Esophagus muscularis mucosa (tissue), 4 donors: ENCODE measurements around the gene SNX27. TPM values are rescaled to one million over a fixed set of nuclear protein-coding genes. Genes with fewer than 3 reads are reported as not detected.

ENCODE experiments used
- DNase-seq: peaks from one replicate; pipeline ENCODE4 v3.0.0-alpha.2; 2017; ENCODE audit errors: extremely low spot score
- H3K27ac ChIP-seq, 4 donors: fragments of 200-600 bp; sonication (generic); replicated peaks in 1 of 4; 1 replicate in 3 of 4; 2 replicates in 1 of 4; pipeline ENCODE4 v1.5.1; 2016 to 2019; ENCODE audit warnings: mild to moderate bottlenecking in 1 of 4
- H3K27me3 ChIP-seq, 4 donors: fragments of 200-600 bp; sonication (generic); one replicate each; pipeline versions ENCODE4 v1.5.1 to v1.6.0; 2016 to 2019
- H3K36me3 ChIP-seq, 4 donors: fragments of 200-600 bp; sonication (generic); one replicate each; pipeline ENCODE4 v1.5.1; 2016 to 2019
- H3K4me1 ChIP-seq, 4 donors: fragments of 200-600 bp; sonication (generic); one replicate each; pipeline ENCODE4 v1.5.1; 2016 to 2019
- H3K4me3 ChIP-seq, 4 donors: fragments of 200-600 bp; sonication (generic); 1 replicate in 2 of 4; 2 replicates in 2 of 4; pipeline ENCODE4 v1.5.1; 2016 to 2019; ENCODE audit warnings: mild to moderate bottlenecking in 4 of 4, moderate library complexity in 1 of 4
- H3K9me3 ChIP-seq, 4 donors: fragments of 200-600 bp; sonication (generic); 1 replicate in 3 of 4; 2 replicates in 1 of 4; pipeline ENCODE4 v1.5.1; 2016 to 2019
- EP300 ChIP-seq: sonication (generic); formaldehyde crosslinking; IDR thresholded peaks from one replicate; pipeline ENCODE4 v1.6.1; 2017; ENCODE audit warnings: antibody characterized with exemption
- POLR2A ChIP-seq: fragments of 450-650 bp; IDR thresholded peaks from one replicate; pipeline ENCODE4 v1.6.1; 2017; ENCODE audit warnings: antibody characterized with exemption, moderate library complexity, mild to moderate bottlenecking, low read depth
- POLR2AphosphoS5 ChIP-seq, 2 donors: sonication (generic); formaldehyde crosslinking; IDR thresholded peaks; one replicate each; pipeline ENCODE4 v1.6.1; 2017; ENCODE audit warnings: antibody characterized with exemption in 2 of 2
- WGBS: methylation state at CpG from one replicate; pipeline ENCODE4 v1.1.5; 2018; 5-methylcytosine and 5-hydroxymethylcytosine counted together
- intact Hi-C: fragments of 100-400 bp; cut with DNase I; formaldehyde crosslinking; loops from one replicate; pipeline ENCODE4 v1.15.1; 2023
- total RNA-seq, 4 donors: library from RNA; depleted of rRNA; stranded (reverse); fragments of >200 nt; gene quantifications; one replicate each; pipeline versions ENCODE4 v1.1.0 to v1.2.1, GENCODE V29; 2016
- TF ChIP-seq, protein P1 (sequence below), 3 experiments: fragments of 200-600 bp in 2 of 3; fragments of 450-650 bp in 1 of 3; sonication (generic) in 2 of 3; IDR thresholded peaks; one replicate each; pipeline ENCODE4 v1.5.1; 2017 to 2019; ENCODE audit warnings: antibody characterized with exemption in 3 of 3, mild to moderate bottlenecking in 2 of 3, moderate library complexity in 1 of 3

Gene SNX27
- total RNA-seq, 4 donors from 2014 or later: 39.4 to 55.4 (median 49.6) TPM

DNA sequence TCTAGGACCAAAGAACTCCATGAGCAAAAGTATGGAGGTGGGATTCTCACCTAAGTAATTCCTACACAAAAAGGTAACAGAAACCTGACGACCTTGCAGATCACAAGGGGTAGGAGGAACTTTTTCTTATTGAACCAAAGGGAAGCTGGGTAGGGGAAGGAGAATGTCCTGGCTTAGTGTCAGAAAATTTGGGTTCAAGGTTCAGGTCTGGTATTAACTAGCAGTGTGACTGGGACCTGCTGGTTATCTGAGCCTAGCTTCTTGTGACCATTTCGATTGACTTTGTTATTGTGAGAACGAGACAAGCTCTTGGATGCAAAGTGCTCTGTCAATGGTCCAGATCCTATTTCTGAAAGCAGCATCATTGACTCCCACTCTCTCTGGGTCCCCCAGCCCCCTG is 5.0 kb upstream of the SNX27 start:
- TF ChIP-seq, protein P1, sequence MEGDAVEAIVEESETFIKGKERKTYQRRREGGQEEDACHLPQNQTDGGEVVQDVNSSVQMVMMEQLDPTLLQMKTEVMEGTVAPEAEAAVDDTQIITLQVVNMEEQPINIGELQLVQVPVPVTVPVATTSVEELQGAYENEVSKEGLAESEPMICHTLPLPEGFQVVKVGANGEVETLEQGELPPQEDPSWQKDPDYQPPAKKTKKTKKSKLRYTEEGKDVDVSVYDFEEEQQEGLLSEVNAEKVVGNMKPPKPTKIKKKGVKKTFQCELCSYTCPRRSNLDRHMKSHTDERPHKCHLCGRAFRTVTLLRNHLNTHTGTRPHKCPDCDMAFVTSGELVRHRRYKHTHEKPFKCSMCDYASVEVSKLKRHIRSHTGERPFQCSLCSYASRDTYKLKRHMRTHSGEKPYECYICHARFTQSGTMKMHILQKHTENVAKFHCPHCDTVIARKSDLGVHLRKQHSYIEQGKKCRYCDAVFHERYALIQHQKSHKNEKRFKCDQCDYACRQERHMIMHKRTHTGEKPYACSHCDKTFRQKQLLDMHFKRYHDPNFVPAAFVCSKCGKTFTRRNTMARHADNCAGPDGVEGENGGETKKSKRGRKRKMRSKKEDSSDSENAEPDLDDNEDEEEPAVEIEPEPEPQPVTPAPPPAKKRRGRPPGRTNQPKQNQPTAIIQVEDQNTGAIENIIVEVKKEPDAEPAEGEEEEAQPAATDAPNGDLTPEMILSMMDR (IDR thresholded peaks at IDR 0.05): no peak
- no peak for TF ChIP-seq POLR2AphosphoS5 (IDR thresholded peaks at IDR 0.05)
- no peak for TF ChIP-seq EP300
- no peak for TF ChIP-seq POLR2A
- no peaks in the 10 kb centered on the region for H3K9me3 ChIP-seq
- H3K4me3 ChIP-seq: no peak overlapping the region
- intact Hi-C loops: loop anchor here (5.0 kb wide), 1 partner anchor 125 kb away; no protein-coding TSS in a partner anchor
- no peak overlapping the region for H3K27ac ChIP-seq
- 81% methylated on average over 3 of the region's 3 CpGs for WGBS
- no peak for DNase-seq
- no peaks in the 10 kb centered on the region for H3K27me3 ChIP-seq
- peaks cover 0 to 24% (median 17%) of the 10 kb centered on the region in 4 donors for H3K4me1 ChIP-seq
- no peaks in the 10 kb centered on the region for H3K36me3 ChIP-seq

GRCh38 chr1:151610142-151610541 is 1.7 kb upstream of the SNX27 start:
- WGBS: 98% methylated on average over 3 of the region's 3 CpGs
- Histone ChIP-seq H3K4me3 (no peak overlapping the region), H3K9me3 (no peaks in the 10 kb centered on the region), H3K27ac (peak overlapping the region in 1 of 4 donors; percentile 96), H3K27me3 (no peaks in the 10 kb centered on the region), H3K4me1 (peaks cover 8 to 45% (median 38%) of the 10 kb centered on the region in 4 donors), H3K36me3 (no peaks in the 10 kb centered on the region)
- intact Hi-C loops: no loop called here
- no peak for DNase-seq
- no peak for TF ChIP-seq EP300
- TF ChIP-seq, protein P1 (IDR thresholded peaks at IDR 0.05): no peak
- TF ChIP-seq POLR2AphosphoS5 (IDR thresholded peaks at IDR 0.05): no peak
- TF ChIP-seq POLR2A: no peak

DNA sequence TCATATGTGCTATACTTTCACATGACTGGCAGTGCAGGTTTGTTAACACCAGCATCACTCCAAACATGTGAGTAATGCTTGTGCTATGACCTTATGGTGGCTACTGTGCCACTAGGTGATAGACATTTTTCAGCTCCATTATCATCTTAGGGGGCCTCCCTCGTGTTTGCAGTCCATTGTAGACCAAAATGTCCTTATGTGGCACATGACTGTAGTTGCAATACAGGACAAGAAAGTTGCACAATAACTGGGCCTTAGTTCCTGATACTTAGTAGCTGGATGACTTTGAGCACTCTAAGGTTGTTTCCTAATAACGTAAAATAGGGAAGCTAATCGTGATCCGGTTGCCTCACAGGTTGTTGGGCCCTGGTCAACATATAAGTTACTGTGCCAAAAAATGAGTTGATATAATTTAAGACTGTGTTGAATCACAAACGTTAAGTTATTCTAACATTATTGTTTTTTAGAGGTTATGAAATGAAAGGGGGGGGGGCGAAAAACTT is 511 bp upstream of the SNX27 start:
- no peak for DNase-seq
- peaks cover 11 to 57% (median 50%) of the 10 kb centered on the region in 4 donors for H3K4me1 ChIP-seq
- TF ChIP-seq POLR2AphosphoS5 (IDR thresholded peaks at IDR 0.05) (peak; percentile 59 to 69), EP300 (peak; percentile 4), POLR2A (no peak)
- TF ChIP-seq, protein P1 (IDR thresholded peaks at IDR 0.05): no peak
- no peaks in the 10 kb centered on the region for H3K9me3 ChIP-seq
- H3K4me3 ChIP-seq: peak overlapping the region; percentile 92 to 100 (median 94)
- H3K36me3 ChIP-seq: no peaks in the 10 kb centered on the region
- intact Hi-C loops: no loop called here
- no peaks in the 10 kb centered on the region for H3K27me3 ChIP-seq
- H3K27ac ChIP-seq: peak overlapping the region; percentile 96 to 99 (median 98)
- 7% methylated on average over 6 of the region's 6 CpGs for WGBS

DNA sequence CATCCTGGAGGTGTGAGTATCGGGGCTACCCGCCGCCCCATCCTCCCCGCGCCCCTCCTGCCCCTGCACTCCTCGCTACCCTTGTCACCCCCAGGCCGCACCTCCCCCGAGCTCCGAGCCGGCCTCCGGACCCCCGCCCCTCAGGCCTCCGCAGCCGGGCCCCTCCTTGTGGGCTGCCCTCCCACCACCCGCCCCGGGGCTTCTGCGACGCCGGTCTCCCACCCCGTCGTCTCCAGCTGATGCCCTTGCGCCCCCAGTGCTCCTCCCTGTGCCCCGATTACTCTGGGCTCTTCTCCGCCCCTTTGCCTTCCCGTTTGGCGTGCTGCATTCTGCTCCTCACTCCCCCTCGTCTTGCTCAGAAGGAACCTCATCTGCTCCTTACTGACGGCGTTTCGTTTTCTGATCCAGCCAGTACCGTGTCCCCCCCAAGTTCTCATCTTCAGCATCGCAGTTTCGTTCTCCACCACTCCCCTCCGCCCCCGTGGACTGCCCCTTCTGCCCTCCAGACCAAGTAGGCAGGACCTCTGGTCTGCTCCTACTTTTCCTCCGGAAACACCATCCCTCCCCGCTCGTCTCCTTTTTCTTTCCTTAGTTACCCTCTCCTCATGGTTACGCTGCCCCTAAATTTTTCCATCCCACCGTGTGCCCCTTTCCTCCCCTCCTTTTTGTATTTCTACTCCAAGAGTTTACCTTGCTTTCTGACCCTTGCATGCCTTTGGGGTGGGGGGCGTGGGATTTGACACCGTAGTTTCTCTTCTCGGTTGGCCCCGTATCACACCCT is 841 bp downstream of the SNX27 start:
- Histone ChIP-seq H3K27me3 (no peaks in the 10 kb centered on the region), H3K27ac (peak overlapping the region; percentile 96 to 99 (median 98)), H3K4me3 (peak overlapping the region; percentile 92 to 100 (median 94)), H3K36me3 (no peaks in the 10 kb centered on the region), H3K4me1 (peaks cover 12 to 68% (median 63%) of the 10 kb centered on the region in 4 donors), H3K9me3 (no peaks in the 10 kb centered on the region)
- no peak for DNase-seq
- under 1% methylated on average over 23 of the region's 44 CpGs for WGBS
- intact Hi-C loops: no loop called here
- TF ChIP-seq POLR2A (no peak), POLR2AphosphoS5 (IDR thresholded peaks at IDR 0.05) (no peak), EP300 (no peak)
- TF ChIP-seq, protein P1 (IDR thresholded peaks at IDR 0.05): no peak
